ENCODE data around the gene PTCD2.

PTCD2 gene, protein sequence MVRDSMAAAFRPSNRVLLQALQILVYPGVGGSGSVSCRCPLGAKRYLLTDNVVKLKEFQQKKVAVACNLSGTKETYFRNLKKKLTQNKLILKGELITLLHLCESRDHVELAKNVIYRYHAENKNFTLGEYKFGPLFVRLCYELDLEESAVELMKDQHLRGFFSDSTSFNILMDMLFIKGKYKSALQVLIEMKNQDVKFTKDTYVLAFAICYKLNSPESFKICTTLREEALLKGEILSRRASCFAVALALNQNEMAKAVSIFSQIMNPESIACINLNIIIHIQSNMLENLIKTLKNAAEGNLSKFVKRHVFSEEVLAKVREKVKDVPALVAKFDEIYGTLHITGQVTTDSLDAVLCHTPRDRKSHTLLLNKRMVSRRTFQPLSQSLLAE

GRCh38 chr5:72319976-72320752, at the start of gene PTCD2, which contains the start of gene MRPS27:
TSS of gene PTCD2 (plus strand) at chr5:72320373. CDS start at chr5:72320383, 10 bp downstream.
TSS of gene MRPS27 (minus strand) at chr5:72320240. CDS start at chr5:72320221, 19 bp downstream.
- DNase-seq (ENCODE audit: low read depth) = peak; percentile 100

DNA sequence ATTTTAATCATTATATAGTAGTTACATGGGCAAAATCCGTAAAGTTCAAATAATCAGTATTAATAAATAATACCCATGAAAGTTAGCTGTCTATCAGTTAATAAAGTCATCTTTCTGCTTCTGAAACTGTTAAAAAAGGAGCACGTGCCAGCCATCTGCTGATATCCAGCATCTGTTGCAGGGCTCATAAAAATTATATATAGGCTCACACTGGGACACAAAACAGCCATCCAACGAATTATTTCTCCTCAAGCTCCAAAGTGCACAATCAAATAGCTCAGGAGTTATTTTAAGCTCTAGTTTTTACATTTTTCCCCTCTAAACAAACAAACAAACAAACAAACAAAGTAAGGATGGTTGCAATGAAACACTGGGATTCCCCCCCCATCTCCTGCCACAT, 48.5 kb upstream of the PTCD2 start:
- DNase-seq (ENCODE audit: low read depth) = no peak

DNA sequence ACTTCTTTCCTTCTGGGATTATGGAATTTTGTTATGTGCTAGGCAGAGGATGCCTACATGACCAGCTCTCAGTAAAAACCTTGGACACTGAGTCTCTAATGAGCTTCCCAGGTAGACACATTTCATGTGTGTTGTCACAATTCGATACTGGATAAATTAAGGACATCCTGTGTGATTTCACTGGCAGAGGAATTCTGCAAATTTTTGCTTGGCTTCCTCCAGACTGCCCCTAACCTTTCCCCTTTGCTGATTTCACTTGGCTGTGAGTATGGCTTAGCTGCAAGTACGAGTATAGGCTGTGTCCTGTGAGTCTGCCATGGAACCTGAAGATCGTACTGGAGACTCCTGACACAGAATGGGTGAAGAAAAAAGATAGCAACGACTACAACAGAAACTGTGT, 47.8 kb upstream of the PTCD2 start:
- DNase-seq (ENCODE audit: low read depth) = no peak

GRCh38 chr5:72273547-72273946, 46.6 kb upstream of the PTCD2 start:
- no peak for DNase-seq (ENCODE audit: low read depth)

GRCh38 chr5:72276219-72276752, 43.9 kb upstream of the PTCD2 start:
- no peak for DNase-seq (ENCODE audit: low read depth)

DNA sequence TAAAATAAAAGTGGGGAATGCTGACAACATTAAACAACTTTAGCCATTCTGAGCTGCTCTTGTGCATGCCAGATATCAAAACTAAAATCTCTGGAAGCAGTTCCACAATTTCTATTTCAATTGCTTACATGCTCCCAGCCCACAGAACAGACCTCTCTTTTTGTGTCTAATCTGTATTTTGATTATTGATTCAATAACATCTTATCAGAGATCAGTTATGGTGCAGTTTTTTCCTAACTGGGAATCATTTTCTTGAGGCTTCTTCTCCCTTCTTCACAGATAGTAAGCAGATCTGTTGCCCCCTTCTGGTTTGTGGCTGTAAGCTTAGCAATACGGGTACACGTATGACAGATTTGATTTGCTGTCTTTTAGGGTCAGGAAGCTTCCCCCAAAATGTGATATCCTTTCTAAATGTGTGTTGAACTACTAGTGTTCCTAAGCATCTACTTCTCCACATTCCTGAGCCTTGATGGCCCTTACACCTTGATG, 39.5 kb upstream of the PTCD2 start:
- DNase-seq (ENCODE audit: low read depth) = peak; percentile 63

- DNase-seq (ENCODE audit: low read depth) = no peak
Observed at GRCh38 chr5:72281430-72281763, 38.8 kb upstream of the PTCD2 start.

DNA sequence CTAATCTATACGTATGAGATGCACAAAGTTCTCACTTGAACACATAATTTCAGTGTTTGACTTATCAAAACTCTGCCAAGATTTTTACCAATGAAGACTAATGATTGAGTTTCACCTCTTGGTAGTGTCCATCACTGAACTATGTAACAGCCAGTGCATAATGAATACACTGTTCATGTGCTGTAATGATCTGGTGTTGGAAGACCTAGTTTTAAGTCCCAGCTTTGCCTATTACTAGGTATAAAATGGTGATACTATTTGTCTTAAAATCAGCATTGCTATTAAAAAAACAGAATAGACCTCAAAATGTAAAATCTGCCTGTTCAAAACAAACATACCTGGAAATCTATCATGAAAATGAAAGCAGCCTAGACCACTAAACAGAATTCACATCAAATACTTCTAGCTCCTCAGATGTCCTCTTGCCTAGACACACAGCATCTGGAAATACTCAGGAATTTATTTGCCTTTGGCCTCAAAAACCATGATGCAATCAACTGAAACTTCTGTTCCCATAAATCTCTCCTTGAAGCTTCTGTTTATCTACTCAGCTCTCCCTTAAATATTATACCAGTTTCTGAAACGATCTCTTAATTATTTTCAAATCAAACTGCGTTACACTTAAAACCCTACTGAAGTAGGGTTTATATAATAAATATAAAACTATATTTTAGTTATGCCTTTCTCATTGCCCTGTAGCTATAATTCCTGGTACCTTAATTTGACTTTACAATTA, 38.2 kb upstream of the PTCD2 start:
- DNase-seq (ENCODE audit: low read depth) = peak; percentile 45

GRCh38 chr5:72282878-72283277, 37.3 kb upstream of the PTCD2 start:
- no peak for DNase-seq (ENCODE audit: low read depth)

DNA sequence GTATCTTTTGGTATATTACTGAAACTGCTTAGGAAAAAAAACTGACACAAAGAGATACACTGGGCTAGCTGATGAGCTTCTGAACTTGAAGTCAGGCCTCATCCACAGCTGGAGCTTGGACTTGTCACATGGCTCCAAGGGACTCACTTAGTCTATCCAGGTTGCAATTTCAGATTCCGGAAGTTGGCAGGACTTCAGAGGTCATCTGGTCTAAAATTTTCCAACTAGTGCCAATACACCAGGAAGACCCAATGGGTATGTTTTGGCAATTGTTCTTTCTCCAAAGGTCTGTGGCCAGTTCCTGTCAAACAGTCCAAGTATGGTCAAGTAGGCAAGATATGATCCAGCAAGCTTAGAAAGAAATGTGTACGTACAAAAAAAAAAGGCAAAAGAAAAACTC, 36.8 kb upstream of the PTCD2 start:
- no peak for DNase-seq (ENCODE audit: low read depth)

- DNase-seq (ENCODE audit: low read depth) = no peak
Observed at GRCh38 chr5:72284559-72285423, 35.4 kb upstream of the PTCD2 start.

DNA sequence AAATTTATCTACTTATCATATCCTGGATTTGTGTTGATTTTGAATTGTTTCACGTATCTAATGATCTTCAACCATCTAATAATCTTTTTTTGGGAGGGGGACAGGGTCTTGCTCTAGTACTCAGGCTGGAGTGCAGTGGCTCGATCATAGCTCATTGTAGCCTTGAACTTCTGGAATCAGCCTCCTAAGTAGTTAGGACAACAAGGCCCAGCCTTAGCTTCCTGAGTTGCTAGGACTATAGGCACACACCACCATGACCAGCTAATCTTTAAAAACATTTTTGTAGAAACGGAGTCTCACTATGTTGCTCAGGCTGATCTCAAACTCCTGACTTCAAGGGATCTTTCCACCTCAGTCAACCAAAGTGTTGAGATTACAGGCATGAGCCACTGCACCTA, 34.8 kb upstream of the PTCD2 start:
- DNase-seq (ENCODE audit: low read depth) = no peak

DNA sequence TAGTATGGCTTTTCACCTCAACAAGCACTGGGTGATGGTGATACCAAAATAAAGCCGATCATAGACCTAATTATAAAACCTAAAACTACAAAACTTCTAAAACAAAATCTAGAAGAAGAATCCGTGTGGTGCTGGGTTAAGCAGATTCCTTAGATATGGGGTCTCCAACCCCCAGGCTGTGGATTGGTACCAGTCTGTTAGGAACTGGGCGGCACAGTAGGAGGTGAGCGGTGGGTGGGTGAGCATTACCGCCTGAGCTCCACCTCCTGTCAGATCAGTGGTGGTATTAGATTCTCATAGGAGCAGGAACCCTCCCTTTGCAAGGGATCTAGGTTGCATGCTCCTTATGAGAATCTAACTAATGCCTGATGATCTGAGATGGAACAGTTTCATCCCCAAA, 33.4 kb upstream of the PTCD2 start:
- no peak for DNase-seq (ENCODE audit: low read depth)

DNA sequence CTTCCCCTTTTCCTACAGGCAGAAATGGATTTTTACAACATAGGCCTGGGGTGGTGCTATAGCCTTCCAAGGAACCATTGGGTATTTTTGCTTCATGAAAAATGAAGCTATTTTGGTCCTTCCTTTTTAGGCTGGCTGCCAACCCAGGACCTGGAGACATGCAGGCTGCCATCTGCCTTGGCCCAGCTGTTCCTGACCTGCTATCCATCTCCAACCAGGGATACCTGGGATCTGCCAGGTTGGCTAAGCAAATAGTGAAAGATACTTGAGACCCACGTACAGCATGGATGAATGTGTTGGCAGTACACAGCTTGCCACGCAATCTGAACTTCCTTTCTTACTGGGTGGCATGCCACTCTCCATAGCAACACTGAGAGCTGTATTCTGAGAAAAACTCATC, 31.2 kb upstream of the PTCD2 start:
- no peak for DNase-seq (ENCODE audit: low read depth)

DNA sequence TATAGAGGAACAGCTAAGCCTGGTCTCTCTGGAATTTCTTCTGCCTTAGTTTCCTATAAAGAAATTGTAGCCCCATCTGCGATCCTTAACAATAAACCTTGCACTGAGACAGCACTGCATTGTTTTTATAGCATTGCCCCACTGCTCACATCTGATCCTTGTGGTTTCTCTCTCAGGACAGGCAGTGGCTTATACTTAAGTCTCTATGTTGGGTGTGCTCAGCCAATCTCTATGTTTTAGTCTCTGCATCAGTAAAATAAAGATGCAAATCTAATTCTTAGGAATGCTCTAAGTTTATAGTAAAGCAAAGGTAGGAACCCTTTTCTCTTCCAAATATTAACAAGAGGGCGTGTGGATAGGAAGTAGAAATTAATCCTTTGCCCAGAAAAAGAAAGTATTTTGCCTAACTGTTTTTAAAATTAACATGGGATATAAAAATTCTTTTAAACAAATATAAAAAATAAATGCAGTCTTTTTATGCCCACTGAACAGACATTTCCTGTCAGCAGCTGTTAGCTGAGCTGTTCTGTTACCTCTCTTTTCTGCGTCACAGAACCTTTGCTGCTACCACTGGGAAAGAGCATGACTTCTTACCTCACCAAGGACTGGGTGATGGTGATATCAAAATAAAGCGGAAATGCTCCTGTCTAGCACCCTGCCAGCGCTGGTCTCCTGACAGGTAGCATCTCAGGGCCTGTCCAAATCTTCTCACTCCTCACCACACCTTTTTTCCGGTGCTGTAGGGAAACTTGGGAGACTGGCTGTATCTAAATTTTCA, 29.6 kb upstream of the PTCD2 start:
- DNase-seq (ENCODE audit: low read depth) = no peak

- DNase-seq (ENCODE audit: low read depth) = no peak
Observed at GRCh38 chr5:72291601-72292000, 28.6 kb upstream of the PTCD2 start.

DNA sequence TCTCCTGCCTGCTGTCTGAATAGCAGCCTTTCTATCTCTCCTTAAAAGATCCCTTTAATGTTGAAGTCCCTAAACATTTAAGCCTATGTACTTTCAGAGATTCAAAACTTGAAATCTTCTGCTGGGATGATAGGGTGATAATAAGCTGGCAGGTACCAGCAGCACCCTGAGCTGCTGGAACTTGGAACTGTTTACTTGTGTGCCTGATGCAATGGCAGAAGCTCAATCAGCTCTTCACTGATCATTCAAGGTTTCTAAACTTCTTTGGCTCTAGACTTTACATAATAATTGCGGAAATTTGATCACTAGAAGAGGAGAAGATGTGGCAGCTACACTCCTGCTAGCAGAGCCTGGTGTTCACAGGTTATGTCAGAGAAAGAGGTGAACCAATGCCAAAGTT, 27.8 kb upstream of the PTCD2 start:
- DNase-seq (ENCODE audit: low read depth) = no peak

GRCh38 chr5:72293495-72294055, 26.6 kb upstream of the PTCD2 start:
- DNase-seq (ENCODE audit: low read depth) = no peak

DNA sequence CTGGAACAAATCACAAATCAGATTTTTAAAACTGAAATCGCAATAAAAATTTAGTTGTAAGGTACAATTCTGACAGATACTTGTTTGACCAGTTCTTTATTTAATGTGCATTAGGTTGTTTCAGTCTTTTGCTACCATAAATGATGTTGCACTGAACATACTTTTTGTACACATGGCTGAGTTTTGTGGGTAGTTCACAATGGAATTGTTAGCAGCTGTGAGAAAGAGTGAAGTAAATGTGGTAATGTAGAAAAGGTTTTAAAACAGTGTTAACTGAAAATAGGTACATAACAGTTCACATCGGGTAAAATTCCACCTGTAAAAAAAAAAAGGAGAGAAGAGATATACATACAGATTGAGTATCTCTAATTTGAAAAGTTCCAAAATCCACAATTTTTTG, 25.7 kb upstream of the PTCD2 start:
- DNase-seq (ENCODE audit: low read depth) = no peak

GRCh38 chr5:72295539-72295938, 24.6 kb upstream of the PTCD2 start:
- no peak for DNase-seq (ENCODE audit: low read depth)
